H7 (cell line): ENCODE results near the gene AGR3. TPM values are rescaled to one million over a fixed set of nuclear protein-coding genes. Genes with fewer than 3 reads are reported as not detected.

Source experiments
- DNase-seq: peaks from one replicate; pipeline ENCODE4 v3.0.0; 2012
- H3K27me3 ChIP-seq: 2 replicates; pipeline ENCODE4 v1.6.0; 2011; ENCODE audit warnings: mild to moderate bottlenecking, low read length; ENCODE audit not compliant: control insufficient read depth, insufficient read depth
- H3K36me3 ChIP-seq: replicated peaks from 2 replicates; pipeline ENCODE4 v1.5.1; 2011; ENCODE audit warnings: low read length; ENCODE audit not compliant: control insufficient read depth, insufficient read depth
- H3K4me3 ChIP-seq: 2 replicates; pipeline ENCODE4 v1.5.1; 2011; ENCODE audit warnings: low read depth, mild to moderate bottlenecking, control low read depth, low read length, moderate library complexity; ENCODE audit not compliant: insufficient read depth
- total RNA-seq: library from RNA; depleted of rRNA; stranded (reverse); fragments of >200 nt; shearing (Covaris generic); gene quantifications from 2 replicates; pipeline ENCODE4 v1.2.3, GENCODE V29; 2014; rRNA removed

Gene AGR3
- total RNA-seq, result not detected in 2 replicates

- H3K36me3 ChIP-seq, result no peaks in the 10 kb centered on the region
- no peak within 1 kb of the TSS for H3K4me3 ChIP-seq
- no peak for DNase-seq
- H3K27me3 ChIP-seq, result no peaks in the 10 kb centered on the region
Observed at GRCh38 chr7:16881844-16882243, at the start of gene AGR3. Gene AGR3 (minus strand): TSS chr7:16881983. CDS start chr7:16878618, 3,365 bp downstream.

GRCh38 chr7:16930946-16931345, 49.2 kb upstream of the AGR3 start:
- Histone ChIP-seq H3K36me3 (no peaks in the 10 kb centered on the region), H3K27me3 (no peaks in the 10 kb centered on the region), H3K4me3 (no peak overlapping the region)
- DNase-seq, result no peak

GRCh38 chr7:16929146-16929762, 47.5 kb upstream of the AGR3 start:
- DNase-seq, result no peak
- Histone ChIP-seq H3K4me3 (no peak overlapping the region), H3K27me3 (no peaks in the 10 kb centered on the region), H3K36me3 (no peaks in the 10 kb centered on the region)

- no peak for DNase-seq
- no peaks in the 10 kb centered on the region for H3K27me3 ChIP-seq
- H3K4me3 ChIP-seq, result no peak overlapping the region
- no peaks in the 10 kb centered on the region for H3K36me3 ChIP-seq
Observed at GRCh38 chr7:16926861-16927260, 45.1 kb upstream of the AGR3 start.

GRCh38 chr7:16926283-16926682, 44.5 kb upstream of the AGR3 start:
- Histone ChIP-seq H3K27me3 (no peaks in the 10 kb centered on the region), H3K4me3 (no peak overlapping the region), H3K36me3 (no peaks in the 10 kb centered on the region)
- no peak for DNase-seq

GRCh38 chr7:16925609-16926008, 43.8 kb upstream of the AGR3 start:
- Histone ChIP-seq H3K4me3 (no peak overlapping the region), H3K36me3 (no peaks in the 10 kb centered on the region), H3K27me3 (no peaks in the 10 kb centered on the region)
- no peak for DNase-seq

- Histone ChIP-seq H3K36me3 (no peaks in the 10 kb centered on the region), H3K27me3 (no peaks in the 10 kb centered on the region)
Observed at GRCh38 chr7:16923019-16923418, 41.2 kb upstream of the AGR3 start.

GRCh38 chr7:16921644-16922257, 40.0 kb upstream of the AGR3 start:
- no peaks in the 10 kb centered on the region for H3K36me3 ChIP-seq
- DNase-seq, result no peak

More at GRCh38 chr7:16923019-16923418, 41.2 kb upstream of the AGR3 start:
- no peak for DNase-seq
- no peak overlapping the region for H3K4me3 ChIP-seq

GRCh38 chr7:16921151-16921550, 39.4 kb upstream of the AGR3 start:
- no peaks in the 10 kb centered on the region for H3K36me3 ChIP-seq
- no peak for DNase-seq
- H3K4me3 ChIP-seq, result no peak overlapping the region
- no peaks in the 10 kb centered on the region for H3K27me3 ChIP-seq

More at GRCh38 chr7:16921644-16922257, 40.0 kb upstream of the AGR3 start:
- H3K4me3 ChIP-seq, result no peak overlapping the region
- H3K27me3 ChIP-seq, result no peaks in the 10 kb centered on the region

- H3K27me3 ChIP-seq, result no peaks in the 10 kb centered on the region
- H3K4me3 ChIP-seq, result no peak overlapping the region
- no peaks in the 10 kb centered on the region for H3K36me3 ChIP-seq
- no peak for DNase-seq
Observed at GRCh38 chr7:16919440-16919839, 37.7 kb upstream of the AGR3 start.

- no peak for DNase-seq
Observed at GRCh38 chr7:16918288-16918895, 36.6 kb upstream of the AGR3 start.

GRCh38 chr7:16916738-16917137, 35.0 kb upstream of the AGR3 start:
- DNase-seq, result no peak
- no peaks in the 10 kb centered on the region for H3K36me3 ChIP-seq
- H3K27me3 ChIP-seq, result no peaks in the 10 kb centered on the region
- H3K4me3 ChIP-seq, result no peak overlapping the region

More at GRCh38 chr7:16918288-16918895, 36.6 kb upstream of the AGR3 start:
- Histone ChIP-seq H3K4me3 (no peak overlapping the region), H3K36me3 (no peaks in the 10 kb centered on the region), H3K27me3 (no peaks in the 10 kb centered on the region)

GRCh38 chr7:16916105-16916639, 34.4 kb upstream of the AGR3 start:
- Histone ChIP-seq H3K4me3 (no peak overlapping the region), H3K36me3 (no peaks in the 10 kb centered on the region), H3K27me3 (no peaks in the 10 kb centered on the region)
- DNase-seq, result no peak

- no peak for DNase-seq
- no peak overlapping the region for H3K4me3 ChIP-seq
- H3K36me3 ChIP-seq, result no peaks in the 10 kb centered on the region
- H3K27me3 ChIP-seq, result no peaks in the 10 kb centered on the region
Observed at GRCh38 chr7:16915405-16915804, 33.6 kb upstream of the AGR3 start.

- Histone ChIP-seq H3K36me3 (no peaks in the 10 kb centered on the region), H3K27me3 (no peaks in the 10 kb centered on the region), H3K4me3 (no peak overlapping the region)
- no peak for DNase-seq
Observed at GRCh38 chr7:16914771-16915170, 33.0 kb upstream of the AGR3 start.
